HG03097 (cell line): Measurements from ENCODE around the gene RAB3IL1.

ENCODE experiments used
- ATAC-seq: cut with Tn5 transposase; IDR thresholded peaks from one replicate; pipeline ENCODE4 v1.9.1; 2021; ENCODE audit not compliant: unreplicated experiment, low FRiP score

Gene RAB3IL1

DNA sequence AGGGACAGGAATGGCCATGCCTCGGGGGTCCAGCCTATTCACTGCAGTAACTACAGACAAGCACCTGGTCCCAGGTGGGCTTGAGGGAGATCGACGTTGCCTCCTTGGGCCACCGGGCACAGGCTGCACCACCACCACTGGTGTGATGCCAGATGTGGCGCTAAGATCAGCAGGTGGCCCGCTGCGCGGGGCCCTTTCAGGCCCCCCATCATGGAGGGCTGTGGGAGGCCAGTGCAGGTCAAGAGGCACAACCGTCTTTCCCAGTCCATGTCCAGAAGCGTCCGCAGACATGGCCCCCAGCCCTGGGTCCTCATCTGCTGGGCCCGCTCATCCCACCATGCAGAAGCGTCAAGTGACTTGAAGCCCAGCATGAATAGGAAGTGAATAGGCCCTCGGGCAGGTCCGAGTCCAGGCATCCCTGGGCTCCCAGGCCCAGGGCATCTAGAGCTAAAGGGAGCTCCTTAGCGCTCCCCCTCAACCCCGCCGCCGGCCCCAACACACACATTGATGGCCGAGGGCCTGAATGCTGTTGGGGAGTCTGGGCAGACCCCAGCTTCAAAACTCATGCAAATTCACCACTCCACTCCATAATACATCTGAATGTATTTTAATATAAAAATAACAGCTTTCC lies 44.3 kb downstream of the RAB3IL1 start:
- ATAC-seq, result no peak

DNA sequence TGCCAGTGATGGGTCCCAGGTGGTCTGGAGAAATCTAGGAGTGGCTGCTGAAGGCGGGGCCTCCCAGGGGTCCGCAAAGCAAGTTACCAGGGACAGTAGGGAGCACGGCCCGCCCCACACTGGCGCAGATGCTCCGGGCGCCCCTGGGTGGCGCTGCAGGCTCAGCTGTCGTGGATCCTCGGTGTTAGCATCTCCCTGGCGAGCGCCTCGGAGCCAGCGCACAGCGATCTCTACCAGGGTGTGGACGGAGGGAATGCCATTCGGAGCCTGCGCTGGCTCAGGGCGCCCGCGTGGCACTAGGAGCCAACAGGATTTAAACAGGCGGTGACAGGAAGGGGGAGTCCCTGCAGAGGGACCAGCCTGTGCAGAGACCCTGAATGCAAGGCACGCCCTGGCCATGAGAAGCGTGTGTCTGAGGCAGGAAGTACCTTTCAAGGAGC lies 46.2 kb downstream of the RAB3IL1 start:
- ATAC-seq, result peak; percentile 48

- no peak for ATAC-seq
Measured at GRCh38 chr11:61870541-61871031, 46.8 kb downstream of the RAB3IL1 start.

- ATAC-seq, result no peak
Measured at GRCh38 chr11:61869708-61870451, 47.5 kb downstream of the RAB3IL1 start.

GRCh38 chr11:61869429-61869707 lies 48.0 kb downstream of the RAB3IL1 start:
- ATAC-seq, result no peak

GRCh38 chr11:61868571-61869428 lies 48.6 kb downstream of the RAB3IL1 start:
- ATAC-seq, result no peak

GRCh38 chr11:61866958-61867343 lies 50.4 kb downstream of the RAB3IL1 start:
- ATAC-seq, result no peak

DNA sequence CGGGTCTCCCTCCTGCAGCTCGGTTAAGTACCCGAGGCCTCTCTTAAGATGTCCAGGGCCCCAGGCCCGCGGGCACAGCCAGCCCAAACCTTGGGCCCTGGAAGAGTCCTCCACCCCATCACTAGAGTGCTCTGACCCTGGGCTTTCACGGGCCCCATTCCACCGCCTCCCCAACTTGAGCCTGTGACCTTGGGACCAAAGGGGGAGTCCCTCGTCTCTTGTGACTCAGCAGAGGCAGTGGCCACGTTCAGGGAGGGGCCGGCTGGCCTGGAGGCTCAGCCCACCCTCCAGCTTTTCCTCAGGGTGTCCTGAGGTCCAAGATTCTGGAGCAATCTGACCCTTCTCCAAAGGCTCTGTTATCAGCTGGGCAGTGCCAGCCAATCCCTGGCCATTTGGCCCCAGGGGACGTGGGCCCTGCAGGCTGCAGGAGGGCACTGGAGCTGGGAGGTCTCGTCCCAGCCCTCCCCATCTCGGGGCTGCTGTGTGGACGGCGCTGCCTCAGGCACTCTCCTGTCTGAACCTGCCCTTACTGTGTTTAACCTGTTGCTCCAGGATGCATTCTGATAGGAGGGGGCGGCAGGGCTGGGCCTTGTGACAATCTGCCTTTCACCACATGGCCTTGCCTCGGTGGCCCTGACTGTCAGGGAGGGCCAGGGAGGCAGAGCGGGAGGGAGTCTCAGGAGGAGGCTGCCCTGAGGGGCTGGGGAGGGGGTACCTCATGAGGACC lies 51.0 kb downstream of the RAB3IL1 start:
- no peak for ATAC-seq

GRCh38 chr11:61864814-61865775 lies 52.3 kb downstream of the RAB3IL1 start:
- ATAC-seq, result no peak

DNA sequence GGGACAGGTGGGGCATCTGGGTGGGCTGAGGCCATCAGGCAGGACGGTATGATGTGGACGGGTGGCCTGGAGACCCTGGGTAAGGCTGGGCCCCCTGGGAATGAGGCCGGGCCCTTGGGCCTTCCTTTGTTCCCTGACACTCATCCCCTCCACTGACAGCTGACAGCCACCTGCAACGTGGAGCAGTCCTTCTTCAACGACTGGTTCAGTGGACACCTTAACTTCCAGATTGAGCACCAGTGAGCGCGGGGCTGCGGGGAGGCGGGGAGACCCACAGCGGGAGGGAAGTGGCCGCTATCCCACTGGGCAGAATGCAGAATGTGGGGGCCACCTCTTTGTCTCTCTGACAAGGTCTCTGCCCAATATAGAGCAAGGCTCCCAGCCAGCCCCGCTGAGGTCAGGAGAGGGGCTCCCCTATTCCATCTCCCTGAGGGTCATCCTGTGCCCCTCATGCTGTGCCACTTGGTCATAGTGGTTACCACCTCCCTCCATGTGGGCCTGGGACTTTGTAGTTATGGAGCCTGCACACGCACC lies 53.8 kb downstream of the RAB3IL1 start:
- no peak for ATAC-seq

GRCh38 chr11:61862714-61863547 lies 54.4 kb downstream of the RAB3IL1 start:
- no peak for ATAC-seq

DNA sequence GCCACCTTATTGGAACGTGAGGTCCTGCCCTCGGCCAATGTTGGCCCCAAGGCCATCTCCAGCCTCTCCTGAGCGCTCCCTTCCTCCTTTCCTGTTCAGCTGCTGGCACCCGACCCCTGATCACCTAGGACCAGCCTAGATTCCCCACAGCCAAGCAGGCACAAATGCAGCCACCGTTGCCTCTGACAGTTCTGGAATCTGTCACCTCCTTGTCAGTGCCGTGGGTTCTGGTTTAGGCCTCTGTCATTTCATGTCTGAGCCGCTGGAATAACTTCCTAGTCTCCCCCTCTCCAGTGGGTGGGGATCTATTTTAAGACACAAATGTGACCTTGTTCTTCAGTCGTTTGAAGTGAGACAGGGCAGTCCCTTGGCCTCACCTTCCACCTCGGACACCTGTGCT lies 55.7 kb downstream of the RAB3IL1 start:
- no peak for ATAC-seq

- ATAC-seq, result no peak
Measured at GRCh38 chr11:61860054-61860903, 57.1 kb downstream of the RAB3IL1 start.

- no peak for ATAC-seq
Measured at GRCh38 chr11:61855939-61856680, 61.3 kb downstream of the RAB3IL1 start.

DNA sequence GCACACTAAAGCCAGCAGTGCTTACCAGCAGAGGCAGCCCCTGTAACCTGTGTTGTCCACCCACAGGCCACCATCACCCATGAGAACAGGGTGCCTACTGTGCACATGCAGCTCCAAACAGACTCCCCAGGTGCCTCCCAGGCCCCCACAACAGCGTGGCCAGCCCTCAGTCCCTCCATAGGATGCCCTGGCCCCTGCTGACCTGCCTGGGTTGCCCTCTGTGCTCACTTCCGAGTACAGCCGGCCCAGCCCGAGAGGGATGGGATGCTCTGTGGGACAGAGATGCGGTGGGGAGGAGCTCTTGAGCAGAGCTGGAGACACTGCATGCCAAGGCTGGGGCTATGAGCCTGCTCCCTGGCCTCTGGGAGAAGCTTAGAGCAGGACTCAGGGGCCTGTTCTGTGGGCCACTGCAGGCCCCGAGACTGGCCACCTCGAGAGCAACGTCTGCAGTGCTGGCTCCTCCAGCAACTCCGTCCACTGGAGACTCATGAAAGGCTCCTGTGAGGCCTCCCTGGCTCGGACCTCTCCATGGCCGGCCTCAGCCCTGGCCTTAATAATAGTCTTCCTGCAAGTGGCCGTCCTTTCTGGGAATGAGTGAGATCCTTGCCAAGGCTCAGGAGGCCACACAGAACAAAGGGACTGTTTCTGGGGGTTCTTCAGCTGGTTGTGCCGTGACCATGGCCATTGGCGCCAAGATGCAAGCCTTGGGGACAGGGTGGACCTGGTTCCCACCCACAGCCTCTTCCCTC lies 62.2 kb downstream of the RAB3IL1 start:
- no peak for ATAC-seq

GRCh38 chr11:61854206-61854895 lies 63.0 kb downstream of the RAB3IL1 start:
- ATAC-seq, result no peak
